Naive thymus-derived CD8-positive, alpha-beta T cell (primary cell): ENCODE data around the gene AGAP1. TPM values are rescaled to one million over a fixed set of nuclear protein-coding genes. Genes with fewer than 3 reads are reported as not detected.
A peak's percentile ranks its signal among the peaks of the same experiment; 100 is the strongest.

Experiments used
- ATAC-seq, 2 donors: fragments of 150-1000 bp; cut with Tn5 transposase in 1 of 2; sonication (Bioruptor Pico), chemical (Tn5 transposase) in 1 of 2; 1 replicate in 1 of 2; 2 replicates in 1 of 2; pipeline ENCODE4 v1.10.0; 2021; ENCODE audit warnings: mild to moderate bottlenecking in 2 of 2, moderate library complexity in 2 of 2
- POLR2A ChIA-PET: fragments of 350-600 bp; sonication (Branson Sonifier 250); formaldehyde crosslinking; loops from one replicate; lab custom pipeline; 2021; ENCODE audit warnings: antibody characterized with exemption; lab: Charles Lee
- DNase-seq, 10 donors: peaks; one replicate each; pipeline versions ENCODE4 v3.0.0 to v3.0.0-alpha.2; 2020 to 2022
- H3K27ac Mint-ChIP-seq, 10 donors: one replicate each; pipeline ENCODE4 v1.8.0; 2020 to 2022; ENCODE audit warnings: mild to moderate bottlenecking in 10 of 10, mixed read lengths in 10 of 10, moderate library complexity in 4 of 10, inconsistent platforms in 1 of 10
- H3K27me3 Mint-ChIP-seq, 5 donors: one replicate each; pipeline ENCODE4 v1.8.0; 2021 to 2022; ENCODE audit warnings: mixed read lengths in 5 of 5
- H3K36me3 Mint-ChIP-seq, 3 donors: one replicate each; pipeline ENCODE4 v1.8.0; 2020 to 2022; ENCODE audit warnings: mixed read lengths in 3 of 3, mild to moderate bottlenecking in 2 of 3, inconsistent platforms in 1 of 3
- H3K4me1 Mint-ChIP-seq, 4 donors: one replicate each; pipeline ENCODE4 v1.8.0; 2021 to 2022; ENCODE audit warnings: mixed read lengths in 4 of 4
- H3K4me3 Mint-ChIP-seq, 10 donors: one replicate each; pipeline ENCODE4 v1.8.0; 2020 to 2022; ENCODE audit warnings: mild to moderate bottlenecking in 10 of 10, mixed read lengths in 10 of 10, moderate library complexity in 6 of 10, inconsistent platforms in 1 of 10
- H3K9me3 Mint-ChIP-seq, 9 donors: one replicate each; pipeline ENCODE4 v1.8.0; 2020 to 2022; ENCODE audit warnings: mixed read lengths in 9 of 9, mild to moderate bottlenecking in 3 of 9, inconsistent platforms in 1 of 9, moderate library complexity in 1 of 9
- polyA plus RNA-seq, 3 donors: library from polyadenylated mRNA; unstranded; fragments of 300-500 nt; fragmentation: Illumina TruSeq; gene quantifications; one replicate each; pipeline ENCODE4 v1.2.3, GENCODE V29; 2021
- total RNA-seq, 8 experiments: library from RNA in 2 of 8; stranded (reverse) in 2 of 8; gene quantifications; one replicate each; pipeline ENCODE4 v1.2.3 and lab custom pipeline; 2021 to 2026

AGAP1 gene
- total and polyA plus RNA-seq, 5 experiments from 2014 or later, result 0.03 to 0.52 (median 0.29) TPM; not detected in 1

DNA sequence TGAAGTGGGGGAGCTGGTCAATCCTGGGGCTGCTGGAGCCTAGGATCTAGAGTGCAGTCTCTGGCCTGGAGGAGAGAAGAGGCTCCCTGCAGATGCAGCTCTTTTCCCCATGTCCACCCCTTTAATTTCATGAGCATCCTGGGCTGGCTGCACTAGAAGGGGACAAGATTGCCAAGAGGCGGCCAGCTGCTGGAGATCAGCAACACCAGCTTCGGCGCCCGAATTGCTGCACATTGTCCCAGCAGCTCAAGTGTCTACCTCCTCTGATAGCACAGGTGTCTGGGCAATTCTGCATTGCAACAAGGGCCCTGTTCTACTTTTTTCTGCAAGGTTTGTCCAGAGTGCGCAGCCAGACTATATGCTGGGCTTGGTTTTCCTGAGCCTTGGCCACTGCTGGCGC is 125.7 kb downstream of the AGAP1 start:
- ATAC-seq, result no peak
- no peak overlapping the region for H3K27ac Mint-ChIP-seq
- no peak for DNase-seq
- no peak overlapping the region for H3K4me3 Mint-ChIP-seq
- H3K27me3 Mint-ChIP-seq, result peaks cover 2 to 18% (median 3%) of the 10 kb centered on the region in 5 donors
- H3K36me3 Mint-ChIP-seq, result no peaks in the 10 kb centered on the region
- no peaks in the 10 kb centered on the region for H3K9me3 Mint-ChIP-seq
- peaks cover 0 to 3% (median 0%) of the 10 kb centered on the region in 4 donors for H3K4me1 Mint-ChIP-seq
- POLR2A ChIA-PET, result no interaction called here

DNA sequence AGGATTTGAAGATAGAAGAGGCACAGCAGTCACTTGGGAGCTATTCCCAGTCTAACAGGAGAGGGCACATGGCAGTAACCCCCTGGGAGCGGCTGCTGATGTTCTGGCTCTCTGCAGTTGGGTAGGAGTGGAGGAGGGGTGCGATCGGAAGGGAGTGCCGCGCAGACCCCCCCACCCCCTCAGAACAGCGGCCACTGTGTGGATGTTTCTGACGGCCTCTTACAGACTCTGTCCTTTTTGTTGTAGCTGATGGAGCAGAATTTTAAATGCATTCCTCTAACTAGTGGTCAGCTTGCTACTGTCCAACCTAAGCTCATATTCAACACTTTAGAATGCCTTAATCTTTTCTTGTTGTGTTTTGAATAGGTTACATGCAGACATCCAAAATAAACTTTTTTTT is 127.9 kb downstream of the AGAP1 start:
- POLR2A ChIA-PET, result no interaction called here
- DNase-seq (no peak), ATAC-seq (no peak)
- no peak overlapping the region for H3K4me3 Mint-ChIP-seq
- no peaks in the 10 kb centered on the region for H3K4me1 Mint-ChIP-seq
- H3K27me3 Mint-ChIP-seq, result peaks cover 0 to 10% (median 3%) of the 10 kb centered on the region in 5 donors
- H3K9me3 Mint-ChIP-seq, result no peaks in the 10 kb centered on the region
- no peaks in the 10 kb centered on the region for H3K36me3 Mint-ChIP-seq
- no peak overlapping the region for H3K27ac Mint-ChIP-seq

DNA sequence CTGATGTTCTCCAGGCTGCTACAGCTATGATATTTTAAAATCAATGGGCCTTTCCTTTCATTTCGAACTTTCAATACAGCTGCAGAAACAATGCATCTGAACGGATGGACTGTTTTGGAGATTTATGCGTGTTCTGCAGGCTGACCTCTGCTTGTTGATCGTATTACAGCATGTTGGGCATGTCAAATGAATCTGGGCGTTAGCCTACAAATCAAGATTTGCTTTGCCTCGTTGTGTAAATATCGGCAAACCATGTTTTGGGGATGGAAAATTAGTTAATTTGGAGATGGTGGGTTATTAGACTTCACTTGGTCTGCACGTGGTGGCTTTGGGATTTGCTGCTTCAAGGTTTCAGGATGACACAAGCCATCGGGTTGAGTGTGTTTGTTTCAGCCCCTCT is 129.3 kb downstream of the AGAP1 start:
- ATAC-seq (no peak), DNase-seq (no peak)
- Mint-ChIP-seq H3K27me3 (peaks cover 0 to 19% (median 3%) of the 10 kb centered on the region in 5 donors), H3K4me1 (no peaks in the 10 kb centered on the region), H3K4me3 (no peak overlapping the region), H3K27ac (no peak overlapping the region), H3K9me3 (no peaks in the 10 kb centered on the region), H3K36me3 (no peaks in the 10 kb centered on the region)
- POLR2A ChIA-PET, result no interaction called here

DNA sequence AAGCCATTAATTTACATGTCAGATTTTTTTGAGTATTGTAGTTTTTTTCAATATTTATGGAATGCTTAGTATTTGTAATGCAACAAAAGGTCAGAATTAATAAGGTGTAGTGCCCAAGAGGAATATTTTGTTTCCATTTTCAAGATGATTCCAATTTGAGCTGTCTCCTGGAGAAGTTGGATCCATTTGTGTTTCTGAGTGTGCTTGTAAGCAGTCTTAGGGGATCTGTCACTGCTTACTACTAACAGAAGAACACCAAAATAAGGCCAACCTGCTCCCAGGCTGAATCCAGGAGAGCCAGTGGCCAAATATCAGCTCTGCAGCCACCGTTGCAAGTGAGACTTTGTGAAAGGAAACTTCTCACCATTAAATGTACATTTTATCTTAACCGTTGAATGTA is 129.9 kb downstream of the AGAP1 start:
- H3K4me1 Mint-ChIP-seq, result no peaks in the 10 kb centered on the region
- peaks cover 0 to 18% (median 4%) of the 10 kb centered on the region in 5 donors for H3K27me3 Mint-ChIP-seq
- no peak overlapping the region for H3K4me3 Mint-ChIP-seq
- H3K27ac Mint-ChIP-seq, result no peak overlapping the region
- ATAC-seq (no peak), DNase-seq (no peak)
- H3K36me3 Mint-ChIP-seq, result no peaks in the 10 kb centered on the region
- H3K9me3 Mint-ChIP-seq, result no peaks in the 10 kb centered on the region
- POLR2A ChIA-PET, result no interaction called here

DNA sequence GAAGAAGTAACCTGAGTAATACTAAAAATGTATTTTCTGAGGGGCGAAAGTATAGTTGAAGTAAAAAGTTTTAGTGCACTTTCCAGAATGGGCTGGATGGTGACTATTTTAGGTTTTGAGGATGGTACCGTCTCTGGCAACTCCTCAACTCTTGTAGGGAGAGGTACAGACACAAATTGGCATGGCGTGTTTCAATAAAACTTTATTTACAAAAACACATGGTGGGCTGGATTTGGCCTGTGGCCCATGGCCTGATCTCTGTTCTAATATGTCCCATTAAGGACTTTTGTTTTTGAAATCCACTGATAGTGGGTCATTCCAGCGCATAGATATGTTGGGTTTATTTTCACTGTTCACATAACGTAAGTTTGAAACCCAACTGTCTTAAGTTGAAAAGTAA is 132.8 kb downstream of the AGAP1 start:
- peak overlapping the region in 1 of 10 donors; percentile 15 for H3K27ac Mint-ChIP-seq
- no peaks in the 10 kb centered on the region for H3K9me3 Mint-ChIP-seq
- no peaks in the 10 kb centered on the region for H3K4me1 Mint-ChIP-seq
- H3K27me3 Mint-ChIP-seq, result peaks cover 0 to 12% (median 4%) of the 10 kb centered on the region in 5 donors
- POLR2A ChIA-PET, result no interaction called here
- no peak overlapping the region for H3K4me3 Mint-ChIP-seq
- no peaks in the 10 kb centered on the region for H3K36me3 Mint-ChIP-seq
- DNase-seq (no peak), ATAC-seq (no peak)

DNA sequence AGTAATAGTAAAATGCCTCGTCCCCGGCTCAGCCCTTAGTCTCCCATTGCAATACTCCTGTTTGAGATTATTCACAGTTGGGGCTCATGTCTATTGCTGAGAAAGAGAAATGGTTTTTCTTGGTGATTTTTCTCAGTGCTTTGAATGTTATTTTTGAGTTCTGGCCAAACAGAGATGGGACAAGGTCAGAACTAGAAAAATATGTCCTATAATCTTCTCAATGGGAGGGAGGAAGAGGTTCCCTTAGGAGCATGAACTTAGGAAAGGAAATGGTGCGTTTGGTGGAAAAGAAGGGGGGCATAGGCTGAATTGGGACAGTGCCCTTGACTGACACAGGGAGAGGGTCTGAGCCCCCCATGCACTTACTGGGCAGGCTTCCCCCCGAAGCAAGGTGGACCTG is 133.8 kb downstream of the AGAP1 start:
- DNase-seq (no peak), ATAC-seq (no peak)
- POLR2A ChIA-PET, result no interaction called here
- H3K36me3 Mint-ChIP-seq, result no peaks in the 10 kb centered on the region
- no peaks in the 10 kb centered on the region for H3K9me3 Mint-ChIP-seq
- H3K27ac Mint-ChIP-seq, result no peak overlapping the region
- H3K4me1 Mint-ChIP-seq, result no peaks in the 10 kb centered on the region
- no peak overlapping the region for H3K4me3 Mint-ChIP-seq
- H3K27me3 Mint-ChIP-seq, result peaks cover 0 to 12% (median 4%) of the 10 kb centered on the region in 5 donors

DNA sequence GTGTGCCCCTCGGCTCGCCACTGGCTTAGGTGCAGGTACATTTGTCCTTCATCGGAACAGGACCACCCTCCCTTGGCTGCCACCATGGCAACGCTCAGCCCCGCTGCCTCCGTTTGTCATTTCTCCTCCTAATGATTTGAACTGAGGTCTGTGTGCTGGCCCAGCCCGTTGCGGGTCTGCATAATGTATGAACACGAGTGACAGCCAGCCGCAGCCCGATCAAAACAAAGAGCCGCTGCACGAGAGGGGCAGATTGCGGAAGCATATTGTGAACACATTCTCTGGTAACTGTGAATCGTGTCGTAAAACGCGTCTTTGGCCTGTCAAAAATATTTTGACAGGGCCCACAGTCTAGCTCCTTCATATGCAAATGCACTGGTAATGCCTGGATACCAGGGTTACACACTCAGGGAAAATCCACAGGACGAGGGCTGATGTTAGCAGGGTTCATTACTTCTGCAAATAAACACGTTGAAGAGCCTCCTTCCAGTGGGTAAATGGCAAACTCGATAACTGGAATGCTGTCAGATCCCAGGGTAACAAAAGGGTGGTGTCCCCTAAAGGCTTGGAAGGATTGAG is 137.0 kb downstream of the AGAP1 start:
- ATAC-seq, result no peak
- Mint-ChIP-seq H3K4me3 (no peak overlapping the region), H3K9me3 (no peaks in the 10 kb centered on the region), H3K36me3 (no peaks in the 10 kb centered on the region), H3K27ac (peak overlapping the region in 1 of 10 donors; percentile 13), H3K27me3 (peaks cover 3 to 12% (median 6%) of the 10 kb centered on the region in 5 donors), H3K4me1 (no peaks in the 10 kb centered on the region)
- POLR2A ChIA-PET, result no interaction called here
- no peak for DNase-seq

DNA sequence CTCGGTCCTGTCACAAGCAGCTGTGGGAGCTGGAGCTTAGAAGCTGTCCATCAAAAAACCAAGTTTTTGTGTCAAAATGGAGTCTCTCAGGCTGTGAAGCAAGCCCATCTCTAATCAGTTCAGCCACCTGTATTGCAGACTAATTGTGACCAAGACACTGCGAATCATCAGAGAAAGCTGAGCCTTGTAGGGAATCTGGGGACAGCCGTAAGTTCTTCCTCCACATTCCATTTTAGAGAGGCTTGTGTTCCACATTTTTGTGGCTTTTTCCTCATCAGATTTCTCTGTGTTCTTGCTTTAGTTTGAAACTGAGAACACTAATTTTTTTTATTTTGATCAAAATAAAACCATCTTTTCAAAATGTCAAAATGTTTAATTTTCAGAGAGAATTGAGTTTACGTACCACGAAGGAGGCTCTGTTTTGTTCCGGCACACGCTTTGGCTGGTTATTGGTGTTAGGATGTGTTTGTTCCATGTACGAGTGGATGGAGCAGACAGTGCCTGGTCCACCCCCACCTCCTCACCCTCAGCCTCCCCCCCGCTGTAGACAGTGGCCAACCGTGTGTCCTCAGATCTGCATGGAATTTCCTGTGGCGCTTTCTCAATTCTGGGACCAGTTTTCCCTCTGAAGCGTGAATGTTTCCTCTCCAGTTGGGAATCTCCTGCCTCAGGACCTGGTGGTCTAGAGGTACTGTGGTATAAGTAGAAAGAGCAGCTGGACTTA is 140.8 kb downstream of the AGAP1 start:
- no peak for ATAC-seq
- POLR2A ChIA-PET, result no interaction called here
- Mint-ChIP-seq H3K4me3 (no peak overlapping the region), H3K36me3 (no peaks in the 10 kb centered on the region), H3K27me3 (peaks cover 6 to 24% (median 10%) of the 10 kb centered on the region in 5 donors), H3K9me3 (no peaks in the 10 kb centered on the region), H3K4me1 (no peaks in the 10 kb centered on the region), H3K27ac (no peak overlapping the region)
- DNase-seq, result no peak

DNA sequence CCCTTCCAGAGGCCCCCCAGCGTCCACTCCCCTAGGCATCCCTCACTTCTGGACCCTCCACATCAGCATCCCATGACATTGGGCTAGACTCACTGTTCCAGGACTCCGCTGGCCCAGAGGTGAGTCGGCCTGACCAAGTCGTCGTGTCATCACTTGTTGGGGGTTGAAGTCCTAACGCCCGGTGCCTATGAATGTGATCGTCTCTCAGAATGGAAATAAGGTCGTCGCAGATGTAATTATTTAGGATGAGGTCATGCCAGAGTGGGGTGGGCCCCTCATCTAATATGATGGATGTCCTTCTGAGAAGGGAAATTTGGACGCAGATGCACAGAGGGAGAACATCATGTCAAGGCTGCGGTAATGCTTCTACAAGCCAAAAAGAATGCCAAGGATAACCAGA is 142.7 kb downstream of the AGAP1 start:
- ATAC-seq (no peak), DNase-seq (no peak)
- POLR2A ChIA-PET, result no interaction called here
- H3K4me1 Mint-ChIP-seq, result no peaks in the 10 kb centered on the region
- H3K27me3 Mint-ChIP-seq, result peaks cover 6 to 28% (median 11%) of the 10 kb centered on the region in 5 donors
- H3K9me3 Mint-ChIP-seq, result no peaks in the 10 kb centered on the region
- H3K27ac Mint-ChIP-seq, result no peak overlapping the region
- H3K36me3 Mint-ChIP-seq, result no peaks in the 10 kb centered on the region
- H3K4me3 Mint-ChIP-seq, result no peak overlapping the region

DNA sequence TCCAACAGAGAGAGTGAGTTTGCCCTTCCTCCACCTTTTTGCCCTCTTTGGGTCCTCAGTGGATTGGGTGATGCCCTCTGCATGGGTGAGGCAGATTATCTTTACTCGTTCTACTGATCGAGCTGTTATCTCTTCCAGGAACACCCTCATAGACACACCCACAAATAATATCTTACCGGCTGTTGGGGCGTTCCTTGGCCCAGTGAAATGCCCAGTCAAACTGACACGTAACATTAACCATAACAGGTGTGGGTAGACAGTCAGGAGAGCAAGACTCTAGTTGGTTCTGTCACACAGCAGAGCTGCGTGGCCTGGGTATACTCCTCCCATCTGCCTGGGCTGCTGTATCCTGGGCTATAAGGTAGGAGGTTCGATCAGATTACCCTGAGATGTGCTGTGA is 144.1 kb downstream of the AGAP1 start:
- ATAC-seq, result no peak
- POLR2A ChIA-PET, result no interaction called here

DNA sequence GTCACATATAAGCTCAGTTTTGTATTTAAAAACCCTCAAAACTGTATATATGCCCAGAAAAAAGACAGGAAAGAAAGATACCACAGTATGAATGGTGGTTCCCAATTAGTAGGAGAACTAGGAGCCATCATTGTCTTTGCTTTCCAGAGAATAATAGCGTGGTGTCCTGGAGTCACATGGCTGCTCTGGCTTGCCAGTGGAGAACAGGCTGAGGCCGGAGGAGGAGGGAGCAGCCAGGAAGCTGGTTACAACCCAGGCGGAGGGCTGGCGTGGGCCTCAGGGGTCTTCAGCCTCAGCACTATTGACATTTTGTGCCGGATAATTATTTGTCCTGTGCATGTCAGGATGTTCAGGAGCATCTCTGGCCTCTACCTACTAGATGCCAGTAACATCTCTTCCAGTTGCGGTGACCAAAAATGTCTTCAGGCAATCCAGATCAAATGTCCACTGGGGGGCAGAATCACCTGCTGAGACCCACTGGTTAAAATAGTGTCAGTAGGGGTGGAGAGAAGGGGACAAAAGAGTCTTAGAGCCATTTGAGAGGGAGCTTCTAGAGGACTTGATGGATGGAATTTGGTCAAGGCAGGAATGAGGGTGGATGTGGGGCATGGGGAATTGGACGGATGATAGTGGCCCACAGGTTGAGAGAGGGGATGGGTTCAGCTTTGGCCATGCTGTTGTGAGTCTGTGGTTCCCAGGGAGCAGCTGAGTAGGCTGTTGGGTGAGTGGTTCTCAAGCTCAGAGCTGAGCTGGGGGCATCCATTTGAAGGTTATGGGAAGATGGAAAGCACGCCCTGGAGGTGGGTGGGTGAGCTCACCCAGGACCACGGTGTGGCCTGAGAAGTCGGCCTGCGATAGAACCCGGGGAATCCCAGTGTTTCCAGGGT is 144.9 kb downstream of the AGAP1 start:
- H3K4me3 Mint-ChIP-seq, result no peak overlapping the region
- POLR2A ChIA-PET, result no interaction called here
- DNase-seq, result no peak
- peaks cover 11 to 43% (median 15%) of the 10 kb centered on the region in 5 donors for H3K27me3 Mint-ChIP-seq
- no peak overlapping the region for H3K27ac Mint-ChIP-seq
- H3K4me1 Mint-ChIP-seq, result no peaks in the 10 kb centered on the region
- no peaks in the 10 kb centered on the region for H3K36me3 Mint-ChIP-seq
- ATAC-seq, result no peak
- no peaks in the 10 kb centered on the region for H3K9me3 Mint-ChIP-seq

More for the DNA sequence above, 144.1 kb downstream of the AGAP1 start:
- H3K9me3 Mint-ChIP-seq, result no peaks in the 10 kb centered on the region
- no peaks in the 10 kb centered on the region for H3K36me3 Mint-ChIP-seq
- no peak overlapping the region for H3K4me3 Mint-ChIP-seq
- H3K27me3 Mint-ChIP-seq, result peaks cover 11 to 41% (median 15%) of the 10 kb centered on the region in 5 donors
- no peak for DNase-seq
- H3K4me1 Mint-ChIP-seq, result no peaks in the 10 kb centered on the region
- no peak overlapping the region for H3K27ac Mint-ChIP-seq

DNA sequence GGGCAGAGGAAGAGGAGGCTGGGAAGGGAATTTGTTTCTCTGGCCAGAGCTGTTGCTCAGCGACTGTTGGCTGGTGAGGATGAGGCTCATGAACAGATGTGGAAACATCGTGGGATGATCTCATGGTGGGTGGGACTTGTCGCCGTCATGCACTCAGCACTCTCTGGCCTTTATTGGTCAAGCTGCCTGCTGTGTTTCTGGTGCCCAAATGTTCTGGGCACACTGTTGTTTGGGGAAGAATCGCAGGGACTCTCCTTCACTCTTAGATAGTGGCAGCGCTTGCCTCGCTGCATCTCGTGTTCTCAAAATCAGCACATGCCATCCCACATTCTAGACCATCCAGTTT is 145.6 kb downstream of the AGAP1 start:
- no peaks in the 10 kb centered on the region for H3K9me3 Mint-ChIP-seq
- POLR2A ChIA-PET, result no interaction called here
- no peak overlapping the region for H3K27ac Mint-ChIP-seq
- no peaks in the 10 kb centered on the region for H3K4me1 Mint-ChIP-seq
- H3K4me3 Mint-ChIP-seq, result no peak overlapping the region
- H3K36me3 Mint-ChIP-seq, result no peaks in the 10 kb centered on the region
- peaks cover 13 to 43% (median 15%) of the 10 kb centered on the region in 5 donors for H3K27me3 Mint-ChIP-seq
- ATAC-seq (no peak), DNase-seq (no peak)

DNA sequence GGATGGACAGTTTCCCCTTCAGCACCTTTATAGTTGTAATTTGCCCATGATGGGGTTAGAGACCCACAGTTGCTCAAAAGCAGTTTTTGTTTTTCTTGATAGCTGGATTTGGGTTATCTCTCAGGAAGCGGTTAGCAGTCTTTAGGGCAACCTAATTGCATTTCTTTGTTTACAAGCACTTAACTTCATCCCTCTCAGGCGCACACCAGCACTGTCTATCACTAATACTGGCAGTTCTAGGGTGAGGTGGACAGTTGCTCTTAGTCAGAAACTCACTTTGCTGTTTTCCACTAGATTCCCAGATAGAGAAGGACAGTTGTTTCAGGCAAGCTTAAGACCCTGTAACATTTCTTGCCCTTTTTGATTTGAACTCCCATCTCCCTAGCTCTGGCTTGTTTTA is 146.0 kb downstream of the AGAP1 start:
- no peak overlapping the region for H3K27ac Mint-ChIP-seq
- ATAC-seq, result no peak
- no peak for DNase-seq

More for the DNA sequence above, 146.0 kb downstream of the AGAP1 start:
- H3K27me3 Mint-ChIP-seq, result peaks cover 13 to 43% (median 17%) of the 10 kb centered on the region in 5 donors
- no peaks in the 10 kb centered on the region for H3K4me1 Mint-ChIP-seq
- H3K9me3 Mint-ChIP-seq, result no peaks in the 10 kb centered on the region
- no peaks in the 10 kb centered on the region for H3K36me3 Mint-ChIP-seq
- no peak overlapping the region for H3K4me3 Mint-ChIP-seq
- POLR2A ChIA-PET, result no interaction called here
